ENCODE measurements around the gene RLF.

- TF ChIP-seq REST (IDR thresholded peaks at IDR 0.05; ENCODE audit: insufficient read depth in 1 of 2, low read depth in 2 of 2, low read length in 2 of 2) (no peak), POLR2AphosphoS5 (IDR thresholded peaks at IDR 0.05; ENCODE audit: low read depth, low read length) (no peak)
These were observed 97.2 kb downstream of the RLF start for GRCh38 chr1:40258445-40258769.

Measured in PFSK-1 (cell line).